SKM-1 treated with dmso at 0.1 percent for 144 hours (cell line): ENCODE results near the gene PELI3.
"Not testable (repeated sequence)": the region's sequence is repeated elsewhere in the genome, so short reads cannot be mapped to it uniquely, and the experiment has no call there.

Experiments
- DNase-seq: peaks from one replicate; lab custom pipeline; 2025; ENCODE audit not compliant: unreplicated experiment; lab: John Stamatoyannopoulos, UW

The PELI3 gene

DNA sequence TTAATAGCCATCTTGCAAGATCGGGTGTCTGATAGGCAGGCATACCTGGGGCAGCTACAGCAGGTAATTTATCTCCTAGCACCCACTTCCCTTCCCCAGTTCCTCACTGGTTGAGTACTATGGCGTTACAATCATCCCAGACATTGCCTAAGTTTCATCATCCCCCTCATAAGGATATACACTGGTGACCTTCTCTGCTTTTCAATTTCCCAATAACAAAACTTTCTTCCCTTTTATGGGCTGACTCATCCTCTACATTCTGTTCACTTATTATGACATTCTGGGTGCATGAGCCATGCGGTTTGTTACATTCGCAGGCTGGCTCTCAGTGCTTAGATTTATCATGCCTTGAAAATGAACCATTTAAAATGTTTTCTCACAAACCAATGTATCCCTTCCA is 23.1 kb upstream of the PELI3 start:
- peak; percentile 97 for DNase-seq

DNA sequence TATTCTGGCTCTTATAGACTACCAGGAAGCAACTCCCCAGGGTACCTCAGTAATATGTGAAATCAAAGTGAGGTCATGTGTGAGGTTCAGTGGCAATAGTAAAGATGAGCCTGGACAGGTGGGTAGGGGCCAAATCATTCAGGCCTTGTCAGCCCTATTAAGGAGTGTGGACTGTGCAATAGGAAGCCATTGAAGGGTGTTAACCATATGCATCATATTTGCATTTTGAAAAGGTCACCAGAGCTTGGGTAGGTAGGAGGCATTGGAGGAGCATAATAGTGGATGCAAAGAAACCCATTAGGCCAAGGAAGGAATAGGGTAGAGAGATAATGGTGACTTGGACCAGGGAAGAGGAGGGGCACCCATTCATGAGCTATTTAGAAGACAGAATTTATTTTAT is 19.7 kb upstream of the PELI3 start:
- DNase-seq: no peak

DNA sequence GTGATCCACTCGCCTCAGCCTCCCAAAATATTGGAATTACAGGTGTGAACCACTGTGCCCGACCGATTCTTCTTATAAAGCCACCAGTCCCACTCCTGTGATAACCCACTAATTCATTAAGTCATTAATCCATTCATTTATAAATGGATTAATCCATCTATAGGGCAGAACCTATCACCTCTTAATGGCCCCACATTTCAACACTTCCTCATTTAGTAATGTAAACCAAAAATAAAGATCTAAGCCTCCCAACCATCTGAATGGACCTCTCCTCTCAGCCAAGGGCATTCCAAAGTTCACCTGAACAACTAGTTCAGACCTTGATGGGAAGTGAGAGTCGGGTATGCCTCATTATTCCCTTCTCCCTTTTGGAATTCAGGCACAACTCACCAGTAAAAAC is 18.2 kb upstream of the PELI3 start:
- no peak for DNase-seq

DNA sequence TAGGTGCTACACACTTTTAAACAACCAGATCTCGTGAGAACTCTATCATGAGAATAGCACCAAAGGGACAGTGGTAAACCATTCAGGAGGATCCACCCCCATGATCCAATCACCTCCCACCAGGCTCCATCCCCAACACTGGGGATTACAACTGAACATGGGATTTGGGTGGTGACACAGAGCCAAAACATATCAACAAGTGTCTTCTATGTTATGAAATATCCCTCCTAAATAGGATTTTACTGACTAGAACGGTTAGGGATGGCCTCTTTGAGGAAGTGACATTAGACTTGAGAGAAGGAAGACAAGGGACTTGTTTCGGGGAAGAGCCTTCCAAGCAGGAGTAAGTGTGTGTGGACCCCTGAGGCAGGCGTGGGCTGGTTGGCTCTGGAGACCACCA is 16.1 kb upstream of the PELI3 start:
- peak; percentile 48 for DNase-seq

DNA sequence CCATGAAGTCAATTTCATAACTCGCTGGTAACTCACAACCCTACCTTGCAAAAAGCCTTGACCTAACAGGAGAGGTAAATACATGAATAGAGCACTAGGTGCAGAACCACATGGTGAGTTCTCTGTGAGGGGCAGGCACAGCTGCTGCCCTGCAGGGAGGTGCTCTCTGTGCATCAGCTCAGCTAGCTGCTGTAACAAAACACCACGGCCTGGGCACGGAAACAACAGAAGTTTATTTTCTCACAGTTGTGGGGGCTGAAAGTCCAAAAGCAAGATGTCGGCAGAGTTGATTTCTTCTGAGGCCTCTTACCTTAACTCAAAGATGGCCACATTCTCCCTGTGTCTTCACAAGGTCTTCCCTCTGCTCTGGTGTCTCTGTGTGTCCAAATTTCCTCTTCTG is 15.0 kb upstream of the PELI3 start:
- DNase-seq: no peak

DNA sequence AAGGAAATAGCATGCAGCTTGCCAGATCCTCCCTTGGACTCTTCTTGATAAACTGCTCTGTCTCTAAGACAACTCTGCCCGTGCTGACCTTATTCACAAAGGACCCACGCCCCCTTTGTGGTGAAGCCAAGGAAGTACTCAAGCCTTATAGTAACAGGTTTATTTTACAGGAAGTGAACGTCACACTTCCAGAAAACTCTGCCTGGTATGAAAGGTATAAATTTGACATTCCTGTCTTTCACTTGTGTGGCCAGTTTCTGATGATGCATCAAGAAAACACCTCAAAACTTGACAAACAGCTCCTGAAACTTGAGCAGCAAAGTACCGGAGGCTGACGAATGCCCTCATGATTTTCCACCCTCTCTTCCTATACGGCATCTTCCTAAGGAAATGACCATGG is 12.5 kb upstream of the PELI3 start:
- DNase-seq: no peak

DNA sequence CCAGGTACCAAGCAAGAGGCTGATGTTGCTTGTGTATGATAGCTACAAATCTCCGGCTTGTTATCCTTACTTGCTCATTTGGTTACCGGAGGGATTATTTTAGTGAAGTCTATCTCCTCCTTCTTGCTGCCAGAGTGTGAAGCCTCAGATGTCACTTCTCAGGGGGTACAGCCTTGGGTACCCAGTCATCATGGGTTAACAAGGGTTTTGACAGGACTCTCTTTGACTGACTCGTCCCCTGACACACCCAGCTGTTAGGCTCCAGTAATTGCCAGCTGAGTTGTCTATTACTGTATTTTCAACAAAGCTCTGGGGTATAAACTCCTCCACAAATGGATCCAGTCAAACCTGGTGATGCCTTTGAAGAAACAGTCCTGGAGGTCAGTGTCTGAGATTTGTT is 11.9 kb upstream of the PELI3 start:
- DNase-seq: no peak

DNA sequence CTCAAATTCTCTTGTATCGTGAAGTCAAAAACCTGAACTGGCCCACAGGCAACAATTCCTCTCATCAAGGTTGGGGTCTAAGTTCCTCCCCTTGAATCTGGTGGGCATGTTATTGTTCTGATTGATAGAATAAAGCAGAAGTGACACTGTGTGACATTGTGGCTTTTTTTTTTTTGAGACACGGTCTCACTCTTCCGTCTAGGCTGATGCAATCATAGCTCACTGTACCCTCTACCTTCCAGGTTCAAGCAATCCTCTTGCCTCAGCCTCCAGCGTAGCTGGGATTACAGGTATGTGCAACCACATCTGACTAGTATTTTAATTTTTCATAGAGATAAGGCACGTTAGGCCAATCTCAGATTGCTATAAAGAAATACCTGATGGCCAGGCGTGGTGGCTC is 8.9 kb upstream of the PELI3 start:
- peak; percentile 71 for DNase-seq

DNA sequence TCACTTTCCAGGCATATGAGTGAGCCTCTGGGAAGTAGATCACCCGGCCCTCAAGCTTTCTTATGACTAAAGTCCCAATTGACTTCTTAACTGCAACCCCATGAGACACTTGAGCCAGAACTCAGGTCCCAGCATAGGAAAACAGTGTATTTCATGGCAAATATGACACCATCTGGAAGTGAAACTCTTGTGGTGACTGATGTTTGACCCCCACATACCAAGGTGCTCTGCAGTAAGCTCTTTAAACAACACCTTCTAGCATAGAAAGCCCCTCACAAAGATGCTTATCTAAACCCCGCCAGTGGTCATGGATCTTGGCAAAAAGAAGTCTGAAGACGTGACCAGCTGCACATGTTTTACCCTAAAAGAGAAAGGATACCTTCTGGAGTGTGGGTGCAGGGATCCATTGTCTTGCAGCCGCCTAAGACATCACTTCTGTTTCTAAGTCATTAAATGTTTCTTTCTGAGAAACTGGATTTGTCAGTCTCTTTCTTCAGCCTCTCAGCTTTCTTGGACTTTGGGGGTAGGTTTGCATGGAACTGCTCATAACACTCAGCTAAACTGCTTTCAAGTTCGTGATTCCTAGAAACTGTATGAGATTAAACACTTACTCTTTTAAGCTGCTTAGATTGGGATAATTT is 7.4 kb upstream of the PELI3 start:
- DNase-seq: no peak

DNA sequence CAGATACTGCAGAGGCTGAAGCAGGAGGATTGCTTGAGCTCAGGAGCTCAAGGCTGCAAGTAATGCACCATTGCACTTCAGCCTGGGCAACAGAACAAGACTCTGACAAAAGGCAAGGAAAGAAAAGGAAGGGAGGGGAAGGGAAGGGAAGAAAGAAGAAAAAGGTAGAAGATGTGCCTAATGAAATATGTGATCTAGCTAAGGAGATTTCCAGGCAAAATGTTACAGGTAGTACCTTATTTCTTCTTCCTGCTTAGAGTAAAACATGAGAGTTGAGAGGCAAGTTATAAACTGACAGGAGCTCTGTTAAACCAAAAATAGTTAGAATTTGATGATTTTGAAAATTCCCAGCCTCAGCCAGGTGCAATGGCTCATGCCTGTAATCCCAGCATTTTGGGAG is 4.7 kb upstream of the PELI3 start:
- no peak for DNase-seq

DNA sequence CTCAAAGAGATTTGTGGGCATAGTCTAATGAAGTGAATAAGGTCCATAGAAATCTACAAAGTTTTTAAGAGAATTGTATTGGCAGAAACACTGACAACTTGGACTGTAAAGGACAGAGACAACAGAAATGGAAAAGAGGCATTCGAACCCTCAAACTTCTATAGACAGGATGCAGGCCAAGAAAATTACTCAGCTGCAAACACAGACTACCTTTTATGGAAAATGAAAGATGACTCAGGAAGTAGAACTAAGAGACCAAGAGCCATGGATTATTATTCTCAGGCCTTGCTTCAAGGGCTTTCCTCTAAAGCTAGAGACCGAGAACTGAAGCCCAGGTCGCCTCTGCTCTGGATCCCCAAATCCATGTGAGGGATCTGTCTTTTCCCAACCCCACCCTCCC is 3.8 kb upstream of the PELI3 start:
- no peak for DNase-seq

DNA sequence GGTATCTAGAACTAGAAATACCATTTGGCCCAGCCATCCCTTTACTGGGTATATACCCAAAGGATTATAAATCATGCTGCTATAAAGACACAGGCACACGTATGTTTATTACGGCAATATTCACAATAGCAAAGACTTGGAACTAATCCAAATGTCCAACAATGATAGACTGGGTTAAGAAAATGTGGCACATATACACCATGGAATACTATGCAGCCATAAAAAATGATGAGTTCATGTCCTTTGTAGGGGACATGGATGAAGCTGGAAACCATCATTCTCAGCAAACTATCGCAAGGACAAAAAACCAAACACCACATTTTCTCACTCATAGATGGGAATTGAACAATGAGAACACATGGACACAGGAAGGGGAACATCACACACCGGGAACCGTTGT is 2.6 kb upstream of the PELI3 start:
- not testable (repeated sequence) for DNase-seq

DNA sequence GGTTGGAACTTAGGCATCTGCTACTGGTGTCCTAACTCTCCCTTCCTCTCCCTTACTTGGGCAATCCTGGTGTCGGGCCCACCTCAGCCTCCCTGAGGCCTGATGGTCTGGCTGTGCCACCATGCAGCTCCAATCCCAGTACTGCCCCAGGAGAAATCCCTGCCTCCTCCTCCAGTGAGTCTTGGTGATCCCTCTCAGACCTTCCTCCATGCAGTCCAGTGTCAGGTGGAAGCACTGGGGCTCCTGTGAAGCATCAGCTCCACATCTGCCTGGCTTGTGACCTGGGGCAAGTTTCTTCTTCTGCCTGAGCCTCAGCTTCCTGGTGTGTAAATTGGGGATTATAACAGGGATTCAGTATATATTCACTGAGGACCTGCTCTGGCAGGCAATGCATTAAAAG is 1.8 kb upstream of the PELI3 start:
- no peak for DNase-seq

DNA sequence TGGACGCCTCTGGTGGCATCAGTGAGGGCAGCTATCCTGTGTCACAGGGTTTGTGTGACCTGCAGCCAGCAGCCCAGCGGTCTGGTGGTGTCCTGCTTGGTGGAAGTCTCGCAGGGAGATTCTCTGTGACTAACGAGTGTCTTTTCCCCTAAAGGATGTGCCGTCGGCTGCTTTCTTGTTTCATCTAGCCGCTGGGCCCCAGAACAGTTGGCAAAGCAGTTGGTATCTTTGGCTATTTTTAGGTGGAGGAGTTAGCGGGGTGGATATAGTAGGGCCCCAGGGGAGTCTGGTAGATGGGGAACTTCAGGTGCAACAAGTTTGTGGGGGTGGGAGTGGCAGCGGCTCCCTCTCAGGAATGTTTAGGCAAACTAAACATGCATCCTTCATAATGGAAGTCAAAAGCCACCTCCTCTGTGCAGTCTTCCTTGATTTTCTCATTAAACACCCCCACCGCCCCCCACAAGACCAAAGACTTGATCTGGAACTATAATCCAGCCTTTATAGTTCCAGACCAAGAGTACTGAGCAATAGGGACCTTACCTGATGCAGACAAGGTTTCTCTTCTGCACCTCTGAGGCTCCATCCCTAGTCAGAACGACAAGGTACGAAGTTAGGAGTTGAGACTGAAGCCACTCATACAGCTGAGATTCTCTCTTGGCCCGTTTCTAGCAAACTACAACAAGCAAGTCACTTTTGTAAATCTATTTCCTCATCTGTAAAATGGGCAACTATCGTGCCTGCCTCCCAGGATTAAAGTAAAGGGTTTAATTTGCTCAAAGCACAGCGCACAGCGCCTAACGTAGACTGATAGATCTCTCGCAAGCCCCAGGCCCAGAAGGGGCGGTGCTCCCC is 1.1 kb upstream of the PELI3 start:
- no peak for DNase-seq

DNA sequence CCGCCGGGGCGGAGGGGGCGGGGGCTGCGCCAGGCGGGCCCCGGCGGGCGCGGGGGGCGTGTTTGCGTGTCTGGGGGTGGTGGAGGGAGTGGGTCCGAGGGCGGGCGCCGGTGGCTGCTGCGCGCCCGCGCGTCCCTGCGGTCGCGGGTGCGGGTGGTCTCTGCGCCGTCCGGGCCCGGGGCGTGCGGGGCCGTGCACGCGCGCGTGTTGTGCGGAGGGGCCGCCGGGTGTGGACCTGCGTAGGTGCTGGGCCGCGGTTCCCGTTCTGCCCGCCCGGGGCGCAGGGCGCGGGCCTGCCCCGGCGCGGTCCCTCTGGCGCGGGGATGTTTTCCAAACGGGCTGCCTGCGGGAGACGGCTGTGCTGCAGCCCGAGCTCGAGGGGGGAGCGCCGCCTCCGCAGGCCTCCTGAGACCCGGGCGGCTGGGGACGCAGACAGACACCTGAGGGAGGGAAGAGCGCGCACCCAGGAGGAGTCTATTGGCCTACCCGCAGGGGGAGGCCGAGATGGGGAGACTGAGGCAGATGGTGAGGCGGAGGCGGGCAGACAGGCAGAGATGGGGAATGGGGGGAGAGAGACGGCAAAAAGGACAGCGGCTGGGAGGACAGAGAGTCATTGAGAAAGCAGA is 442 bp downstream of the PELI3 start:
- no peak for DNase-seq

DNA sequence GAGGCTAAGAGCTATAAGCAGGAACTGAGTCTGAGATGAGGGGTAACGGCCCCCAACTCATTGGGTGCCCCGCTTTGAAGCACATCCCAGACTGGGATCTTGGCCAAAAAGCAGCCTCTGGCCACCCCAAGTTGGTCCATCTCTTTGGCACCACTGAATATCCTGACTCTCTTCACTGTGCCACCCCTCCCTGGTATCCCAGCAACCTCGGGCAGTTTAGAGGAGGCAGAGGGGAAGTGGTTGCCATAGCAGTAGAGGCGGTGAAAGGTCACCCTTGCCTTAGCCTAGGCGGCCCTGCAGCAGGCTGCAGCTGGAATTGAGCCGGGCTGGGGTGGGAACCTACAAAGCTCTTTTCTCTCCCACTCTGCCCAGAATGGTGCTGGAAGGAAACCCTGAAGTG is 1.1 kb downstream of the PELI3 start:
- peak; percentile 86 for DNase-seq

DNA sequence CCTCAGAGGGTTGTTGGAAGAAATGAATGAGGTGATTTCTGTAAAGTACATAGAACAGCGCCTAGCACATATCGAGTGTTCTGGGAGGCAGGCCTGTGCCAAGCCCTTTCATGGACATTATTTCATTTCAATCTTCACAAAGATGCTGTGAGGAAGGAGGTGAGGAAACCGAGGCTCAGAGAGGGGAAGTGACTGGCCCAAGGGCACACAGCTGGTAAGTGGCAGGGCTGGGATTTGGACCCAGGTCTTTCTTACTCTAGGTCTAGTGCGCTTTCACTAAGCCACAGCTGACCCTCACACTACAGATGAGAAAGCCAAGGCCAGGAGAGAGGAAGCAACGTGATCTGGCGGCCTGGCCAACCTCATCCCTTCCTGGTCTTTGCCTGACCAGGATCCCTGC is 2.0 kb downstream of the PELI3 start:
- no peak for DNase-seq

DNA sequence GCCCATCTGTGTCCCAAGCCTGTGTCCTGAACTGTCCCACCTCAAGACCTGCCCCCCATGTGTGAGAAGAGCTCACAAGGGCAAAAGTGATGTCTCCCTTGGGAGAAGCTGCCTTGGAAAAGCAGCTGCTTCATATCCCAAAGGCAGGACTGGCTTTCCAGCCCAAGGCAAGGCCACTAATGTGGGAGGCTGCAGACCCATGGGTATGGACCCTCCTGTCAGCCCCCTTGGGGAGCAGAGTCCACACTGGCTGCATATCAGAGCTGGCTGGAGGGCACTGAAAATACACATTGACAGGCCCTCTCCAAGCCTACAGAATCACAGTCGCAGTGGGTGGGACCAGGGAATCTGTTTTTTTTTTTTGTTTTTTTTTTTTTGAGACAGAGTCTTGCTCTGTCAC is 2.7 kb downstream of the PELI3 start:
- DNase-seq: no peak

DNA sequence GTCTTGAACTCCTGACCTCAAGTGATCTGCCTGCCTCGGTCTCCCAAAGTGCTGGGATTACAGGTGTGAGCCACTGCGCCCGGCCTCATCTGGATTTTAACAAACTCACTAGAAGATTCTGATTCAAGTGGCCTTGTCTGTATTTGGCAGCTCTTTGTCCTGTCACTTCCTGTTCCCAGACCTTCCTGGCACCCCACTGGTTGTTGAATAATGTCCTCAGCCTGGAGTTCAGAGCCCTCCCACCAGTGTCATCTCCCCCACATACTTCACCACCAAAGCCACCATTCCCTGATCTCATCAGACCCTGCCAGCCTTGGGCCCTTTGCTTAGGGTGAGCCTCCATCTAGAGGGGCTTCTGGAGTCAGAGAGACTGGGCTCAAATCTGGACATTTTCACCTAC is 3.3 kb downstream of the PELI3 start:
- no peak for DNase-seq

DNA sequence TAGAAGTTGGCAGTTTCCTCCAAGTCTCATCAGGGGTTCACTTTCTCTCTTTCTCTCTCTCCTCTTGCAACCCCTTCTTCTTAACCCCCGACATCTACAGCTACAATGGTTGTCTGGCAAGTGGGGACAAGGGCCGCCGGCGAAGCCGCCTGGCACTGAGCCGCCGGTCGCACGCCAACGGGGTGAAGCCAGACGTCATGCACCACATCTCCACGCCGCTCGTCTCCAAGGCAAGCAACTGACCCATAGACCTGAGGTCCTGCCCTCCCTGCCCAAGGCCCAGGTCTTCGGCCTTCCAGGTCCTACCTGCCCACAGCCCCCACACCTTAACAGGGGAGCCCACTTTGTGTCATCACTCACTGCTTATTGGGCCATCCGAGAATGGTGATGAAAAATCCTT is 4.4 kb downstream of the PELI3 start:
- no peak for DNase-seq

DNA sequence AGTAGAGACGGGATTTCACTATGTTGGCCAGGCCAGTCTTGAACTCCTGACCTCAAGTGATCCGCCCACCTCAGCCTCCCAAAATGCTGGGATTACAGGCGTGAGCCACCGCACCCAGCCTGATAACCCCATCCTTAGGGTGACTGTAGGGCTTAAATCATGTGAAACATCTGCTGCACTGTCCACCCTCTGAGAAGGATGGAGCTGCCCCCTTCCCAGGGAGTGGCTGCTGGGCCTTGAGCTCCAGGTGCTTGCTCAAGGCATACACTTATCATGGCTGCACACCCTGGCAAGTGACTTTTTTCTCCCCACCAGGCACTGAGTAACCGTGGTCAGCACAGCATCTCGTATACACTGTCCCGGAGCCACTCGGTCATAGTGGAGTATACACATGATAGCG is 5.3 kb downstream of the PELI3 start:
- DNase-seq: no peak

DNA sequence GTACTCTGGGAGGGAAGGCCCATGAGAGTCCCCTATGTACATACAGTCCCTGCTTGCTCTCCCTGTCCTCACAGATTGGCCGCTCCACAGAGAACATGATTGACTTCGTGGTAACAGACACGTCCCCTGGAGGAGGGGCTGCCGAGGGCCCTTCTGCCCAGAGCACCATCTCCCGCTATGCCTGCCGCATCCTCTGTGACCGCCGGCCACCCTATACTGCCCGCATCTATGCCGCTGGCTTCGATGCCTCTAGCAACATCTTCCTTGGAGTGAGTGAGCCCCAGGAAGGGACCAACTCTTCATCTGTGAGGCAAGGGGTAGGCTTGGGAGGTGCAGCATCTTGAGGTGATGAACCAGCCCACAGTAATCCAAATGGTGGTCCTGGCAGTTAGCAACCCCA is 6.5 kb downstream of the PELI3 start:
- no peak for DNase-seq
